ENCODE measurements around the gene KRCC1.
A peak's percentile ranks its signal among the peaks of the same experiment; 100 is the strongest.
"Not testable (repeated sequence)": the region's sequence is repeated elsewhere in the genome, so short reads cannot be mapped to it uniquely, and the experiment has no call there.

The KRCC1 gene

GRCh38 chr2:88038263-88039105 is 17.1 kb downstream of the KRCC1 start:
- peak in 2 of 3 donors; percentile 30 to 37 for DNase-seq

DNA sequence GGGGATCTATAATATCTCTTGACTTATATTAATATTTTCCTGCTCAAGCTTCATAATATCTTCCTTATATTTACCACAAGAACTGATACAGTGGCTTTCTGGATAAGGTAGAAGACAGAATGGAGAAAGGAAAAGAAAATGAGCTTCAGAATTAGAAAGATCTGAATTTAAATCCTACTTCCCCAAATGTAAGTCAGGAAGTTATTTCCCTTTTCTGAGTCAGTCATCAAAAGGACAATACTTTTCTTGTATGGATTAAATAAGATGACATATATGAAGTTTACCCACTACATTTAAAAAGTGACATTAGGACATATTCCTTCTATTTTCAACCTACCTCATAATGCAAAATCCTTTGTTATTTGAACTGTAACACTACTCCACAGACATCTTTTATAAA is 19.0 kb downstream of the KRCC1 start:
- peak in 2 of 3 donors; percentile 63 to 70 for DNase-seq

DNA sequence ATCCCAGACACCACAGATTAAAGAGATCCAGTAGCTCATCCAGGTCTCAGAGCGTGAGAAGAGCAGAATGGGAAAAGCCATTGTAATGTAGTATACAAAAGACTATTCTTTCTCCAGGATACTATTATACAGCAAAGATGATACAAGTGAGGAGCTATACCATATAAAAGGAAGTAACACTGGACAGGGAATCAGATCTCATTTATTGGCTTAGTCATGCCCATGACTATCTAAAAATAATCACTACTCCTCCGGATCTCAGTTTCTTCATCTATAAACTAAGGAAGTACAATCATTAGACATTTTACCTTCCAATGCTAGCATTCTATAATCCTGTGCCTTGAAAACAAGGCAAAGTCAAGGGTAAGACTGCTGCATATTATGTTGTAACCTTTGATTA is 19.4 kb downstream of the KRCC1 start:
- peak; percentile 27 to 62 (median 58) for DNase-seq

DNA sequence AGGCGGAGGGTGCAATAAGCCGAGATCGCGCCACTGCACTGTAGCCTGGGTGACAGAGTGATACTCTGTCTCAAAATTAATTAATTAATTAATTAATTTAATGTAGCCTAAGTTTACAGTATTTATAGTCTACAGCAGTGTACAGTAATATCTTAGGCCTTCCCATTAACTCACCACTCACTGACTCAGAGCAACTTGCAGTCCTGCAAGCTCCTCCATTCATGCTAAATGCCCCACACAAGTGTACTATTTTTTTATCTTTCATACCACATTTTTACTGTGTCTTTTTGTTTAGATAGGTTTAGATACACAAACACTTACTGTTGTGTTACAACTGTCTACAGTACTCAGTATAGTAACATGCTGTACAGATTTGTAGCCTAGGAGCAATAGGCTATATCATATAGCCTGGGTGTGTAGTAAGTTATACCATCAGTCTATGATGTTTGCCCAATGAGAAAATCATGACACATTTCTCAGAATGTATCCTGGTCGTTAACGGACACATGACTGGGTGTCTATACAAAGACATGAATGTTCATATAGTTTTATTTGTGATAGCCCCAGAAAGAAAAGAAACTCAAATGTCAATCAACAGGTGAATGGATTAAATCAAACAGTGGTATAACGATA is 23.4 kb downstream of the KRCC1 start:
- DNase-seq, result no peak

DNA sequence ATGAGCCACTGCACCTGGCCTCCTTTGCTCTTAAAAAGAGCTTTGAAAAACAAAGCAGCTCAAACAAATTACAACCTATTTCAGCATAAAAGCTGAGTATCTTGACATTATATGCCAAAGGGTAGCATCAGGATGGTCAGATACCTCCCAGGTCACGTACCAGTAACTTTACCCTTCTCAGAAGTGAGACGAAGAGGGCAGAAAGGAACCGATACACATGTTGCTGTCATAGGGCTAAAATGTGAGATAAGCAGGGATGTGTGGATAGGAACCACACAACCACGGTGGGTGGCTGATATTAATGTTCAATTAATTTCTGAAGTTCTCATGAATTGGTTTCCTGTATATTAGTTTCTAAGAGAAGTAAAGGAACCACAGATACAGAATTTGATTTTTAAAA is 26.7 kb downstream of the KRCC1 start:
- no peak for DNase-seq

DNA sequence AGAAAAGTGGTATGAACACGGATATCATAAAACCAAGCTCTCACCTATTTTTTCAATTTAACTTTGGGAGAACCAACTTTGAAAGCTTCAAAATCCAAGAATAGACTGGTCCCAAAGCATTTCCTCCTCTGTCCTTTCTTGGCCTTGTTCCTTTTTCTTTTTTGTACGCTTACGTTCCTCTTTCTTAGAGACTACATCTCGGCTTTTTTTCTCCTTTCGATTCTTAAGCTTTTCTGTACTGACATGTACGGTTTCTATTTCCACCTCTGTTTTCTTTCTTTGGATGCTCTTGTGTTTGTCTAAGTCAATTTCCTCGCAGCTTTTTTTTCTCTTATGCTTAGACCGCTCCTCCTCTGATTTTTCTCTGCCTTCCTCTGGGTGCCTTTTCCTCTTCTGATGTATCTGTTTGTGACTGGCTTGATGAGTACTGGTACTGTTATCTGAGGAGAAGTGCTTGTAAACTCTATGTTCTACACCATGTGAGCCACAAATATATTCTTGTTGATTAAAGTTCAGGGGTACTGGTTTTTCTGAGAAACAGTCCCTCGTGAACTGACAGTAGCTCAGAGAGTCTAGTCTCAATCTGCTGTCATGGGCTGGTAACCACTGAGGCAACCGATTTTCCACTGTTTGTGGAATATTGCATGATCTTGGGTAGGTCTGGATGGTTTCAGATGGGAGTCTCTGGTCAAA is 27.7 kb downstream of the KRCC1 start:
- peak; percentile 48 to 57 (median 54) for DNase-seq

DNA sequence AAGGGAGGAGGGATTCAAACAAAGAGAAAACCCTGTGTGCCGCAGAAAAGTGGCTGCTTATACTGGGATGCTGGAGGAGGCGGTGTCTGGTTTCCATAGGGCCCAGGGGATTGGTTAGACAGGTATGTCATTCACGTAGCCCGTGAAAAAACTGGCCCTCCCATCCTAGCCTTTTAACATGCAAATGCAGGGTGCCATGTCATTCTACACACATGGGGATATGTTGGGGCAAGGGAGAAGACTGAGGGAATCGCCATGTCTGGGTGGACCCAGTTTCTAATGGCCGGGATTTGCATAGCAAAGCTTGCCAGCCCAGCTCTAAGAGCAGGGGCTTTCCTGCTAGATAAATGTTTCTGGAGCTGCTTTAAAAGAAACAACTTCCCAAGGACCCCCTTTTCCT is 31.1 kb downstream of the KRCC1 start:
- DNase-seq, result no peak

- no peak for DNase-seq
These were observed 33.0 kb downstream of the KRCC1 start for GRCh38 chr2:88022669-88022921.

DNA sequence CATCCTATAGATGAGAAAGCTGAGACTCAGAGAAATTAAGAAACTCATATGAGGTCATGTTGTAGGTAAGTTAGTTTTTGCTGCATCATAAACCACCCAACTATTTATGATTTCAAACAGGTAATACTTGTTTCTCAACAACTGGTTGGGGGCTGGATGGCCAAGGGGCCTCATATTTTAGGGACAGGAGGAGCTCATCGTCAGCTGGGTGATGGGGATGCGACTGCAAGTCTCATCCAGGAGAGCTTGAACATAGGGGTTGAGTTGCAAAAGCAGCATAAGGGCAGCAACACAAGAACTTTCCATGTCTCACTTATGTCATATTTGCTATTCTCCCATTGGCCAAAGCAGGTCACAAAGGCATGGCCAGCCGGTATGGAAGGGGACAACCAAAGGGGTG is 35.6 kb downstream of the KRCC1 start:
- DNase-seq, result no peak

GRCh38 chr2:88018909-88019308 is 36.7 kb downstream of the KRCC1 start:
- no peak for DNase-seq

DNA sequence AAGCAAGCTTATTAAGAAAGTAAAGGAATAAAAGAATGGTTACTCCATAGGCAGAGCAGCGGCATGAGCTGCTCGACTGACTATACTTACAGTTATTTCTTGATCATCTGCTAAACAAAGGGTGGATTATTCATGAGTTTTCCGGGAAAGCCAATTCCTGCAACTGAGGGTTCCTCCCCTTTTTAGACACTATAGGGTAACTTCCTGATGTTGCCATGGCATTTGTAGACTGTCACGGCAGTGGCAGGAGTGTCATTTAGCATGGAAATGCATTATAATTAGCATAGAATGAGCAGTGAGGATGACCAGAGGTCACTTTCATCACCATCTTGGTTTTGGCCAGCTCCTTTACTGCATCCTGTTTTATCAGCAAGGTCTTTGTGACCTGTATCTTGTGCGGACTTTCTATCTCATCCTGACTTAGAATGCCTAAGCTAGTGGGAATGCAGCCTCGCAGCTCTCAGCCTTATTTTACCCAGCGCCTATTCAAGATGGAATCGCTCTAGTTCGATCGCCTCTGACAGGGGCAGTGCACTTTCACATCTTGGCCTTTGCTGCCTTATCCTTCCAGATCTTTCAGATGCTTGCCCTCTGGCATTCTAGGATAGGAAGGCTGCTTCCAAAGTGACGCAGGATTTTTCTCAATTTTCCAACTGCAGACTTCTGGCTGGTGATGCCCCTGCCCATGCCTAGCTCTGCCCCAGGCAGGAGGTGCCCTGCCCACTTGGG is 37.3 kb downstream of the KRCC1 start:
- DNase-seq, result peak in 1 of 3 donors; percentile 29

- not testable (repeated sequence) for DNase-seq
These were observed 37.9 kb downstream of the KRCC1 start for GRCh38 chr2:88017780-88018038.

- no peak for DNase-seq
These were observed 38.4 kb downstream of the KRCC1 start for GRCh38 chr2:88016960-88017779.

DNA sequence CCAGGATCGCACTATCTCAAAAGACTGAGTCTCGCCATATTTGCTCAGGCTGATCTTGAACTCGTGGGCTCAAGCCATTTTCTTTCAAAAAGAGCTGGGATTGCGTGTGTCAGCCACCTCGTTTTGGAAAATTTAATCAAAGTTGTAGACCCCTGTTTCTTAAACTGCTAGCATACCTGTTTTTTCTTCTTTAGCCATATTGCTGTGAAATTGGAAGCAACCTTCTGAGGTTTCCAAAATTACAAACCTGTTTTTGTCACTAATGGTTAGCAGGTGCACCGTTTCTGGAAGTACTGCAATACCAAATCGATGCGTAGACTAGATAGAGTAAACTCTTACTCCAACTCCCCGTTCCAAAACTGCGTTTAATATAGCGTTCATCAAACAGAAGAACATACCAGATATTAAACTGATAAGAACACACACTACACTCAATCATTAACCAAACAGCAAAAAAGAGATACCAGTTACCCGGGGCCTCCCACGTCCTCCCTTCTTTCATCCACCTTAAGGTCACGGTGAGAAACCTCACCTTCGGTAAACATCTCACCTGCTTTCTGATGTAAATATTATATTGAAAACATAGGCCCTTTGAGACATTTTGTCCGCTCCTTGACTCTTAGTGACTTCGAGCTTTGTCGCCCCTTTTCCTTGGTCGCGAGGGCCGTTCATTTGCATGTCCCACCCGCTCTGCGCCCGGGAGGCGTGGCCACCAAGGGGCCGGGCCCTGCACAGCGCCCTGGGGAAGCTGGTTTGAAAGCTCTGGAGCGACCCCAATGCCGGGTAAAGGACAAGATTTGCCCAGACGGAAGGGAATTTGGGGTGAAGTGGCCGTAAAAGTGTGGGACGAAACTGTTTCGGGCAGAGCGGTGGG is 39.3 kb downstream of the KRCC1 start, which contains the start of gene RNU2-63P:
TSS of gene RNU2-63P (minus strand) at position 462 of the 874 bp plus-strand sequence.
- peak; percentile 80 to 93 (median 87) for DNase-seq

GRCh38 chr2:88011011-88011410 is 44.6 kb downstream of the KRCC1 start:
- DNase-seq, result no peak

- no peak for DNase-seq
These were observed 45.4 kb downstream of the KRCC1 start for GRCh38 chr2:88010136-88010535.

GRCh38 chr2:88006912-88007439 is 48.6 kb downstream of the KRCC1 start:
- no peak for DNase-seq

DNA sequence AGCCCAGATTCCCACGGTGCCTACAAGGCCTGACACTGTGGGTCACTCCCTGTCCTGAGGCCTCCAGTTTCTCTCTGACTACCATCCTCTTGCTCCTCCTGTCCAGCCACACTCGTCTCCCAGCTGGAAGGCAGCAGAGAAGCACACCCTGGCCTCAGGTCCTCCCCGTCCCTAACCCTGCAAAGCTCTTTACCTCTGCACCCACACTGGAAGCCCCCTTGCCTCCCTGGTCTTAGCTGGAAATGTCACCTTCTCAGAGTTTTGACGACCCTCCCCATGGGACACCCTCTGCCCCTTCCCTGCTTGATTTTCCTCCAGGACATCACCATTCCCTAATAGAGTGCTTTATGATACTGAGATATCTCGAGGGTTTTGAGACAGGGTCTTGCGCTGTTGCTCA is 49.8 kb downstream of the KRCC1 start:
- DNase-seq, result no peak

DNA sequence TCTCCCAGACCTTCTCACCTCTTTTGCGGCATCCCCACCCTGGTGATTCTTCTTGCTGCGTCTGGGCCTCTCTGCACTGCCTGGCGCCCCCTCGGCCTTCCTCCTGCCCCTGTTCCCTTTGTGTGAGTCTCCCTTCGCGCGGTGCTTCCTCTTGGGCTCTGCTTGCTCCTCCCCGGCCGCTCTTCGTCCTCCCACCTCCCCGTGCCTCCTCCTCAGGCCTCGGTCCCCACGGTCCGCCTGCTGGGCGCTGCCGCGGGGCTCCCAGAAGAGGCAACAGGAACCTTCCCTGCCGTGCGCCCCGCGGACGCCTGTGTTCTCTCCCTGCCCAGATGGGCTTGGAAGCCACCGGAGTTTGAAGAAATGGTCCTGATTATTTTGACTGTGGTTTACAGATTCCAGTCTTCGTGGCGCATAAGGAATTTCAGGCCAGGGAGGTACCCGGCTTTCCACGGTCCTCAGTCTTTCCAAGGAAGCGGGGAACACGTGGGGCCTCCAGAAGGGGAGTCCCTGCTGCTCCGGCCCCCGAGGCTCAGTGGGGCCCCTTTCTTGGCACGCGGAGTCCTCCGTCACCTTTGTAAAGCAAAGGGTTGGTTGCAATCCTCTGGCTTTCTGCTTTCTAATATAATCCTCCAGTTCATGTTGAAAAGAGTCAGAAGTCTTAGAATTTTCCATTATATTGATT is 52.4 kb downstream of the KRCC1 start:
- peak in 2 of 3 donors; percentile 20 to 27 for DNase-seq

DNA sequence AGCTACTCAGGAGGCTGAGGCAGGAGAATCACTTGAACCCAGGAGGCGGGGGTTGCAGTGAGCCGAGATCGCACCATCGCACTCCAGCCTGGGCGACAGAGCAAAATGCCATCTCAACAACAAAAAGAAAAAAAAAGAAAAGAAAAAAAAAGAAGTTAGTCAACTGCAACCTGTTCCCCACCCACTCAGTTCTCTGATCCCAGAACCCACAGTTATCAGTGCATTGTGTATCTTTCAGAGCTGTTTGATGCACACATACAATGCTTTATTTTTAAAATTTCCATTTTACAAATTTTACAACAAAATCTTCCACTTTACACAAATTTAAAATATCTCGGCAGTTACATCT is 53.2 kb downstream of the KRCC1 start:
- DNase-seq, result no peak

- not testable (repeated sequence) for DNase-seq
These were observed 55.1 kb downstream of the KRCC1 start for GRCh38 chr2:88000474-88000873.

All from suppressor macrophage treated with lipopolysaccharide for 1 hour (primary cell).